SKM-1 treated with dmso at 0.1 percent for 144 hours (cell line): ENCODE results near the gene NFKBIZ.
"Not testable (repeated sequence)": the region's sequence is repeated elsewhere in the genome, so short reads cannot be mapped to it uniquely, and the experiment has no call there.

ENCODE experiments used
- DNase-seq: peaks from one replicate; lab custom pipeline; 2025; ENCODE audit not compliant: unreplicated experiment; lab: John Stamatoyannopoulos, UW

NFKBIZ gene

DNA sequence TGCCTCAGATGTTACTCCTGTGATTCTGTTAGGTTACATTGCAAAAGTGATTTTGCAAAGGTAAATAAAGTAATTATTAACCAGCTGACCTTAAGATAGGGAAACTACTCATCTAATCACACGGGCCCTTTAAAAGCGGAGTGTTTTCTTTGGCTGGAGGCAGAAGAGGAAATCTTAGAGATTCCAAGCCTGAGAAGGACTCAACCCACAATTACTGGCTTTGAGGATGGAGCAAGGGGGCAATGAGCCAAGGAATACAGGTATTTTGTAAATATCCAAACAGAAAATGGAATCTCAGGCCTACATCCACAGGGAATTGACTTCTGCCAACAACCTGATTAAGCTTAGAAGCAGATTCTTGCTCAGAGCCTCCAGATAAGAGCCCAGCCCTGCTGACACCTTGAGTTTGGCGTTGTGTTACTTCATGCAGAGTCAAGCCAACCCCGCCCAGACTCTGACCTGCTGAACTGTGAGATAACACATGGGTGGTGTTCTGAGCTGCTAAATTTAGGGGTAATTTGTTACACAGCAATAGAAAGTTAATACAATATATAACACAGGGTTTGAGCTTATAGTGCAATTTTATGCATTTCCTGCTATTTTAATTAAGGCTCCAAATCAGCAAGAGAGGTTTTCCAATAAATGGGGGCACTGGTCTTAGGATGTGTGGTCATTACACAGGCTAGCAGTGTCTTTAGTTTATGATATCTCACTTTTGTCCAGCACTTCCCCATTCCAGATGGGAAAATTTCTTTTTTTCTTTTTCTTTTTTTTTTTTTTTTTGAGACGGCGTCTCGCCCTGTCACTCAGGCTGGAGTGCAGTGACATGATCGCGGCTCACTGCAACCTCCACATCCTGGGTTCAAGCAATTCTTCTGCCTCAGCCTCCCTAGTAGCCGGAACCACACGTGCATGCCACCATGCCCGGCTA is 19.5 kb downstream of the NFKBIZ start:
- DNase-seq = no peak

DNA sequence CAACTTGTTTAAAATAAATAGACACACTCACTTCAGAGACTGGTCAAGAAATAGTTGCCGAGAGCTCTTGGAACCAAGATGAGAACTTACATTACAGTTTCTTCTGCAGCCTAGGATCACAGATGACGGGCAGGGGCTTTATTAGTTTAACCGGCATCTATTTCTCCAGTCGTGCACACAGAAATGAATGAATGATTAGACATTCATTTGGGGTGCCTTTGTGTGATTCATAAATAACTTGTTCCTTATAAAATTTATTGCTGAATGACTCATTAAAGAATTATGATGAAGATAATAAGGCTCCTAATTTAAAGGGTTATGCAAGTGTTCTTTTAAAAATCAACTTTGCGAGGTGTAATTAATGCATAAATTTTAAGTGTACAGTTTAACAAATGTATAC is 20.8 kb downstream of the NFKBIZ start:
- no peak for DNase-seq

DNA sequence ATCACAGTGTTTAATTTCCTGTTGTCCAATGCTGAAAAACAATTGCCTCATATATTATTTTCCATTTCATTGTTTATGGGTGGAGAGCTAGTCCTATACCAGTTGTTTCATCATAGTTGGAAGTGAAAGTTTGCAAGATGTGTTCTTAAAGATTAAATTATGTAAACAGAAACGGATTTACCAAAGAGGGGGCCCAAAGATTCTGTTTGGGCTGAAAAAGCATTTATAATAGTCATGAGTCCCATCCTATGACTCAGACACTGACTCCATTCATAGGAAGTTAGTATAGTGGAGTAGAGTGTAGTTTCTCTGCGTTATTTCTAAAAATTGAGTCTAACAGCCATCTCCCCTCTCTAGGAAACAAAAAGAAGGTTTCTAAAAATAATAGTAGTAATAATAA is 24.3 kb downstream of the NFKBIZ start:
- no peak for DNase-seq

DNA sequence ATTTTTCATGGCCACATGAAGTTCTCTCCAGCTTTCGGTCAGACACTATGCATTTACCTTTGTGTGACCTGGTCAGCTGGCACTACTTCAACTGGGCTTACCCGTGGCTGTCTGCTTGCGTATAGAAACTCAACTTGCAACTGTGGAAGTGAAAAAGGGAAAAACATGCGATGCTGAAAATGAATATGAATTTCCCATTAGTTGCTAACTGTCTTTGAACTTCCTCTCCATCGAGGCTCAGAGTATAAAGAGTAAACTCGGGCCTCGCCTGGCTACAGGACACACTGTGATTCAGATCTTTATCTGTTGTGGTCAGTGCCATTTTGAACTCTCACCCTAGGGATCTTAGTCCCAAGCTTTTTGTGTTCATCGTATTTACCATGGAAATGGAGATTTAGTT is 26.8 kb downstream of the NFKBIZ start:
- no peak for DNase-seq

DNA sequence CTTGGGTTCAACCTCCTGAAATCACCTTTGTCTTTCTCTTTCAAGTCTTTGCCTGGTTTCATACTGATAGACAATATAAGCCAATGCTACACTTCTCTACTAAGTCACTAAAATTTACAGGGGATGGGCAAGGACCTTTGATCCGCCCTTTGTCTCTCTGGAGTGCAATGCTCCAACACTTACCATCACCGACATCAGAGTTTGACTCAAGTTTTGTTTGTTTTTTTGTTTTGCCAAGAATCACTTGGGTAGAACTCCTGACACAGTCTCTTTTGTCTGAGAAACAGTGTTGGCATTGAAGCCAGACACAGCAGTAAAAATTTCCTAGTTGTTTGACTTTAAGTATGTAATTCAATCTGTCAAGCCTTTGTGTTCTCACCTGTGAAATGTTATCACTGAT is 29.3 kb downstream of the NFKBIZ start:
- no peak for DNase-seq

DNA sequence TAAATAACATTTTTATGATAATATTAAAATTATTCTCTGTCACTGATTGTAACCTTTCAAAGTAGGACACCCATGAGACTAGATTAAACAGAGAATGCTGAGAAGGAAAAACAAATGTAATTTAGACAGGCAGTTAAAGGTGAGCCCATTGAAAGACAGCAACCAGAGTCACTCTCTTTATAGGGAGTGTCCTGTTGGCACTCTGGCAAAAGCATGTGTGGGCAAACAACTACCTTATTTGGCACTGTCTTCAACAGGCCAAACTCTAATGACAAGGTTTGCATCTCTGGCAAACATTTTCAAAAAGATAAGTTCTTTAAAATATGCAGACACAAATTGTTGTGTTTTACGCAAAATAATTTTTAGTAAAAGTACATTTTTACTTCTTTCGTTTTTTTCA is 29.8 kb downstream of the NFKBIZ start:
- no peak for DNase-seq

DNA sequence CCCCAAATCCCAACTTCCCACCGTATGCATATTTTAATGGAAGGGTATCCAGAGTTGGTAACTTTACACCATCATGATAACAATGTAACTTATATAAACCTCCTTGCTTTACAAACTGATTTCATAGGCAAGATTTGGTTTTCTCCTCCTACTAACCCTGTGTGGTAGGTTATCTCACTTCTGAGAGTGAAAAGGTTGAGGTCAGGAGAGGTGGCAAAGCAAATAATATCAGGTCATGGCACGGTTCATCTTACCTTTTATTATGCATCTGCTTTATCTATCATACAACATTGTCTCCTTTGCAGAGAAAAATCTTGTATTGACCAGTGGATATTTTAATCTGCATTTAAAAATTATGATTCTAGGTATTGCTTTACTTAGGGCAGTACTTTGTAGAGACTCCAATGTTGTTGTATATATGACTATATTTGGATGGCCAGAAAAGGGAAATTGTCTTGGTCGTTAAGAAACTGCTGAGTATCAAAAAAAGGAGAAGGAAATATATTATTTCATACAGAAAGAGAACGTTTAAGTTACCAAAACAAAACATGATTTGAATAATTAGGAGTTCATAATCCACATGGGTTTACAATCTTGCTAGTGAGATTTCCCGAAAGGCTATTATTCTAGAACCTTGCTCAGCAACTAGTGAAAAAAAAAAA is 30.4 kb downstream of the NFKBIZ start:
- DNase-seq = no peak

DNA sequence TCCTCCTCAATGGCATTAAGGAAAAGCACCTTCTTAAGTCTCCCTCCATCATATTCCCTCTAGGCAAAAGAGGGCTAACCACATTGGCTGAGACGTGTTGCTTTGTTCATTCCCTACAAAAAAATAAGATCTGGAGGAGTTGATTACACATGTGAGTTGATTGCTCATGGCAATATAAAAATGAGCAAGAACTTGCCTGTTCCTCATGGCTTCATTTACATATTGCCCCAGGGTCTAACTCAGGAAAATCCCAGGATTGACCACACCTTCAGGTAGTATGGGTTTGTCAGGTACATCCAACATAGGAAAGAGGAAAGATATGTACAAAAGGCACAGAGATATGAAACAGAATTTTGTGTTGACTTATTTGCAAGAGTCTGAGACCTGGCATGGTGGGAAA is 35.5 kb downstream of the NFKBIZ start:
- no peak for DNase-seq

DNA sequence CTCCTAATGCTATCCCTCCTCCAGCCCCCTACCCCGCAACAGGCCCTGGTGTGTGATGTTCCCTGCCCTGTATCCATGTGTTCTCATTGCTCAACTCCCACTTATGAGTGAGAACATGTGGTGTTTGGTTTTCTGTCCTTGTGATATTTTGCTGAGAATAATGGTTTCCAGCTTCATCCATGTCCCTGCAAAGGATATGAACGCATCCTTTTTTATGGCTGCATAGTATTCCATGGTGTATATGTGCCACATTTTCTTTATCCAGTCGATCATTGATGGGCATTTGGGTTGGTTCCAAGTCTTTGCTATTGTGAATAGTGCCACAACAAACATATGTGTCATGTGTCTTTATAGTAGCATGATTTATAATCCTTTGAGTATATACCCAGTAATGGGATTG is 36.3 kb downstream of the NFKBIZ start:
- DNase-seq = not testable (repeated sequence)

DNA sequence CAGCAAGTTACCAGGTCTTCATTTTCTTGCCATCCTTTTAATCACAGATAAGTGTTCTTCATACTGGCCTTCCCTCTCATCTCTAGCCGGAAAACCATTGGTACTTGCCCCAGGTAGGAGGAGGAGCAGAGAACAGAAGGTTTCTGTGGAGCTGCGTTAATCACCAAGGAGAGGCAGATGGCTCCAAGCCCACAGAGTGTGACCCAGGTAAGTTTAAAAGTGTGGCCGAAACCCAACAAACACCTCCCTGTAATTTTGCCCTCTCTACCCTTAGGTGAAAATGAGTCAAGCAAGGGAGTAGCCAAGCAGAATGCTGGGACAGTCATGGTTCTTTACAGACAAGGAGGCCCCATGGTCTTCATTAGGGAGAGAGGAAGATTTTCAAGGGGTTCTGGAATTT is 37.3 kb downstream of the NFKBIZ start:
- no peak for DNase-seq

DNA sequence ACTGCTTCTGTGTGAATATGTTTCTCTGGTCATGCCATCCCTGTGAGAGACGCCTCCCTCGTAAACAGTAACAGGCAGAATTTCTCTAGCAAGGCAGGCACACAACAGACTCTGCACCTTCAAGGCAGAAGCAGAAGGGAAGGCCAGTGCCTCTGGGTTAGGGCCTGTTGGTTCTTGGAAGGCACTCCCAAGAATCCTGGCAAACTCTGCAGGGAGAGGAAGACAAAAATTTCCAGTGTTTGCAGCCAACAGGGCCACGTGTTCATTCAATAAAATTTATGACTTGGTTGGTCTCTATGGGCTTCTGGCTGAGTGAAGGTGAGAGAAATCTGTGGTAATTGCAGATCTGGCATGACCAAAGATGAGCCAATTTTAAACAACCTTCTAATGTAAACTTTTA is 39.3 kb downstream of the NFKBIZ start:
- no peak for DNase-seq

DNA sequence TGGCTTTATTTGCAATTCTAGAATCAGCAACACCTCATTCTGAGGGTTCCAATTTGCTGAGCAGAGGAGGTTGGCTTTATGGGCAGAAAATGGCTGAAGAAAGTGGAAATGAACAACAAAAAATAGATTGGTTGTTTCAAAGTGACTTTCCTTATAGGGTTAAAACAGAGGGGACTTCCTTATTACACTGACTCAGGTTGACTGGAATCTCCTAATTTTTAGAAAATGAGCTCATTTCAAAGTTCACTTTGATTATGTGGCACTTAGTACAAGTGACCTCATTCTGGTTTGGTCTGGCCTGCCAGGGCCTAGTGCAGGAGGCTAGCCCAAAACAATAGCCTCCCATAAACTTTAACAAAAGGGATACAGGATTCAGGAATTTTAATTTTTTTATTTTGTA is 41.4 kb downstream of the NFKBIZ start:
- no peak for DNase-seq

DNA sequence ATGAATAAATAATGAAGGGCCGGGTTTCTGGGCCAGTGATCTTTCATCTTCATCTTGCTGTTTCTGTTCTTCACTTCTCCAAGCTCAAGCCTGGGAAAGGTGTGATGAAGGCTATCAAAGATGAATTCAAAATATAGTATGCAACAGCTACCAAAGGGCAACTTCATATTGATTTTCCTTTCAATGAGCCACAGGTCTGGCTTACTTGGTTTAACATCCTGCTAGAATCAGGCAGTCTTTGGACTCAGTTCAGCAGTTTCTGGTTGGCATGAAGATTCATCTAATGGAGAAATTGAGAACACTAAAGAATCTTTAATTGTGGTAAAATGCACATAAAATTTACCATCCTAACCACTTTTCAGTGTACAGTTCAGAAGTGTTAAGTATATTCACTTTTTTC is 43.3 kb downstream of the NFKBIZ start:
- no peak for DNase-seq

DNA sequence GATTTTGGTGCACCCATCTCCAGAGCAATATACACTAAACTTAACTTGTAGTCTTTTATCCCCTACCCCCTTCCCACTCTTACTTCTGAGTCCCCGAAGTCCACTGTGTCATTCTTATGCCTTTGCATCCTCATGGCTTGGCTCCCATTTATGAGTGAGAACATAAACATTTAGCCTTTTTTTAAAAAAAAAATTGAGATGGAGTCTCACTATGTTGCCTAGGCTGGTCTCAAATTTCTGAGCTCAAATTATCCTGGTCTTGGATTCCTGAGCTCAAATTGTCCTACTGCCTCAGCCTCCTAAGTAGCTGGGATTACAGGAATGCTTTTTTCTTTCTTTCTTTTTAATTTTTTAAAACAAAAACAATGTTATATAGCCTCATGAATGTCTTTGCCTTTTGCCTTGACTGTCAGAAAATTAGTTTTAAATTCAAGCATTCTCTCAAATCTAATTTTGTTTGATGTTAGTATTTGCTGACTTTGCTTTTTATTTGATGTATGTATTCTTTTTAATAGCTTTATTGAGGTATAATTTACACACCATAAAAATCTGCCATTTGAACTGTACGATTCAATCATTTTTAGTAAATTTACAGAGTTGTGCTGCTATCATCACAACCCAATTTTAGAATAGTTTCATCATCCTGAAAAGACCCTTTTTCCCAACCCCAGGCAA is 46.9 kb downstream of the NFKBIZ start:
- no peak for DNase-seq

DNA sequence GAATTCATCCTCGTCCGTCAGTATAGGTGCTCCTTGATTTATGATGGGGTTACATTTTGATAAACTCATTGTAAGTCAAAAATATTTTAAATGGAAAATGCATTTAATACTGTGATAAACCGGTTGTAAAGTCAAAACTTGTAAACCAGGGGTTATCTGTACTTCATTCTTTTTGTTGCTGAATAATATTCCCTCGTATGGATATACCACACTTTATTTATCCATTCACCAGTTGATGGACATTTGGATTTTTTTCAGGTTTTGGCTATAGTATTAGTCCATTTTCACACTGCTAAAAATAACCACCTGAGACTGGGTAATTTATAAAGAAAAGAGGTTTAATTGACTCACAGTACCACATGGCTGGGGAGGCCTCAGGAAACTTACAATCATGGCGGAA is 47.7 kb downstream of the NFKBIZ start:
- DNase-seq = no peak

DNA sequence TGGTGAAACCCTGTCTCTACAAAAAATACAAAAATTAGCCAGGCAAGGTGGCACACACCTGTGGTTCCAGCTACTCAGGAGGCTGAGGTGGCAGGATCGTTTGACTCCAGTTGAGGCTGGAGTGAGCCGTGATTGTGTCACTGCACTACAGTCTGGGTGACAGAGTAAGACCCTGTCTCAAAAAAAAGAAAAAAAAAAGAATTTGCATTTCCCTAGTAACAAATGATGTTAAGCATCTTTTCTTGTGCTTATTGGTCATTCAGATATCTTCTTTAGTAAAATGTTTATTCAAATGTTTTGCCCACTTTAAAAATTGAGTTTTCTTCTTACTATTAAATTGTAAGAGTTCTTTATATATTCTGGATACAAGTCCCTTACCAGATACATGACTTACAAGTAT is 48.7 kb downstream of the NFKBIZ start:
- DNase-seq = no peak

DNA sequence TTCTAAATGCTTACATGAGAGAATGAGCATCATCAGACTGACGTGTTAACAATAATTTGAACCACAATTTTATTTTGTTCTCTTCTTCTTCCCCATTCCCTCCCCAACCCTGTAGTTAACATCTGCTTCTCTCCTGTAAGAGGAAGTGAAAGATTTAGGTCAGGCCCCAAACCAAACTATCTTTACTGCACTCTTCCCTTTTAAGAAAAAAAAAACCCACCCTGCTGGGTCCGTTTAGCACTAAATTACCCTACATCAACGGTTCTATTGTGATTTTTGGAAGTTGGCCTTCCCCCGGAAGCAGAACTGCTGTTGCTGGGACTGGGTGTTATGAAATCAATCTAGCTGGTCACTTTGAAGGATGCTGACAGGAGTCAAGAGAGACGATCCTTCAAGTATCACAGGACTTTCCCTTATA is 49.4 kb downstream of the NFKBIZ start:
- DNase-seq = peak; percentile 87

DNA sequence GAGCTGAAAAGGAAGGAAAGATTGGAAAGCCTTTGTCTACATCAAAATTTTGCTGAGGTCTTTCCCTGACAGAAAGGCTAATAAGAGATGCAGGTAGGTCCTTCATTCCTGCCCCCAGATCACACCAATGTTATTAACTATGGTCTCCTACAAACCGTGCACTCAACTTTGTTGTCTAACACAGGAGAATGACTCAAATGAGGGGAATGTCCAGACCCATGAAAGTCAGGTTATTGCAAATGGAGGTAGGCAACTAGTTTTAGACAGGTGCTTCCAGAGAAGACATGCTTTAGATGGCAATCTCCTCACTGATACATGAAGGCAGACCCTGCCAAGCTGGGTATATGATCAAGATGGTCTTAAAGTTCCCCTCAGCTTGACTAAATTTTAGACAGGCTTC is 51.0 kb downstream of the NFKBIZ start:
- DNase-seq = no peak

DNA sequence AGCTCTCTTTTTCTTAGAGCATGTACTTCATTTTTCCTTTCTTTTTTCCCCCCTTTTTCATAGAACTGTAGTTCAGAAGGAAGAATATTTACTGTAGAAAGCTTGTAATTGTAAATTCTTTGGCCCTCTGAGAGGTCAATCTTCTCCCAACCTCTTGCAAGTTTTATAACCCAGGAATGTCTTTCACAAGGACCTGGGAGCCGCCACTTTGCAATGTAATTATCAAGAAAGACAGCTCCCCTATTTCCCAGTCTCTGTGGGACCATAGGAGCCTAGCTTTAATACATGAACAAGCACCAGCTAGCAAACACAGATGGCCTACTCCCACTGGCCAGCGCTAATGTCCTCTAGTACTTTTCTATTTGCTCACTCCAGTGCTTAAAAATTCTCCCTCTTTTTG is 51.4 kb downstream of the NFKBIZ start:
- no peak for DNase-seq

DNA sequence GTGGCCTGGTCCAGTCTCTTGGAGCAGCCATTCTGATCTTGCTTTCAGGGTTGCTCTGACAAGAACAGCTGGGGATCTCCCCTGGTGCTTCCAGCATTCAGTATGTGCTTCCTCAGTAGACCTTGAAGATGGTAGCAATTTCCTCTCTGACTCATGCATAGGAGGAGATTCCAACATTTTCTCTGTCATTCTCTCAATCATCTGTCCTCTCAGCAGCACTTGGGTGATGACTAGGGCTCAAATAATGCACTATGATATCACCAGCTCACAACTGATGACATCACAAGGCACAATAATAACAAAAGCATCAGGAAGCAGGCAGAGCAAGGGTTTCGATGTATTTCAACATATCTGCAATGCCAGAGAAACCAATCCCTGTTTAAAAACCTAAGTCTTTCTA is 52.7 kb downstream of the NFKBIZ start:
- no peak for DNase-seq

DNA sequence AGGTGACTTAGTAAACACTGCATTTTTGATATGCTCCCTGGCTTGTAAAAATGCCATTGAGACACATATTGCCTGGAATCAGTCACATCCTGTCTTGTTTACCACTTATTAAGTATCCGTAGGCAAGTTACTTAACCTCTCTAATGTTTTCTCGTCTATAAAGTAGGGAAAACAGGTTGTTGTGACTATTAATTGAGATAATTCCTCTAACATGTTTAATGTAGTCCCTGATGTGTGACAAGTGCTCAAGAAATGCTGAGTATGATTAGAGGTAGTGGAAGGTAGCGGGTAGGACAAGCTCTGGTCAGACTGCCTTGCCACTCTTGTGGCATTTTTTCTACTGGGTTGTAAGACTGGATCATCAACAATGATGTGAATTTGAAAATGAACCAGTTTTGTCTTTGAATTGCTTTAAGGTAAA is 54.1 kb downstream of the NFKBIZ start:
- DNase-seq = no peak

DNA sequence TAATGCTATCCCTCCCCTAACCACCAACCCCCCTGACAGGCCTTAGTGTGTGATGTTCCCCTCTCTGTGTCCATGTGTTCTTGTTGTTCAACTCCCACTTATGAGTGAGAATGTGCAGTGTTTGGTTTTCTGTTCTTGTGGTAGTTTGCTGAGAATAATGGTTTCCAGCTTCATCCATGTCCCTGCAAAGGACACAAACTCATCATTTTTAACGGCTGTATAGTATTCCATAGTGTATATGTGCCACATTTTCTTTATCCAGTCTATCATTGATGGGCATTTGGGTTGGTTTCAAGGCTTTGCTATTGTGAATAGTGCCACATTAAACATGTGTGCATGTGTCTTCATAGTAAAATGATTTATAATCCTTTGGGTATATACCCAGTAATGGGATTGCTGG is 56.3 kb downstream of the NFKBIZ start:
- DNase-seq = not testable (repeated sequence)
